IMR-90 (cell line): Measurements from ENCODE around the gene CD300LD. TPM values are rescaled to one million over a fixed set of nuclear protein-coding genes. Genes with fewer than 3 reads are reported as not detected.

Experiments used
- ATAC-seq: fragments of 200-7000 bp; cut with Tn5 transposase; 2 replicates; pipeline ENCODE4 v1.9.1; 2020; ENCODE audit warnings: low read depth, mild to moderate bottlenecking, moderate library complexity
- BruUV-seq: library from RNA; stranded (reverse); fragments of 400-500 nt; replicated peaks from 2 replicates; lab custom pipeline; 2021; lab: Mats Ljungman, UMichigan
- CTCF ChIA-PET: fragments of 300-600 bp; formaldehyde crosslinking; extraction: SDS; loops from one replicate; lab custom pipeline; 2021; ENCODE audit warnings: antibody characterized with exemption; lab: Yijun Ruan, JAX
- POLR2A ChIA-PET: fragments of 300-600 bp; sonication (Branson Sonifier 250); formaldehyde crosslinking; loops from one replicate; lab custom pipeline; 2022; ENCODE audit warnings: antibody characterized with exemption; ENCODE audit not compliant: unreplicated experiment; lab: Charles Lee
- DNase-seq: peaks from one replicate; pipeline ENCODE4 v3.0.0; 2013
- H2AFZ ChIP-seq: replicated peaks from 2 replicates; pipeline ENCODE3; 2013; ENCODE audit warnings: low read length, mild to moderate bottlenecking; ENCODE audit not compliant: poor library complexity
- H2AK5ac ChIP-seq: 2 replicates; pipeline ENCODE4 v1.6.1; 2013; ENCODE audit warnings: low read depth, low read length, inconsistent platforms
- H2AK9ac ChIP-seq: replicated peaks from 2 replicates; pipeline ENCODE3; 2013; ENCODE audit warnings: mild to moderate bottlenecking, low read depth, low read length, moderate library complexity; ENCODE audit not compliant: poor library complexity
- H2BK120ac ChIP-seq: 2 replicates; pipeline ENCODE4 v1.6.1; 2013; ENCODE audit warnings: low read depth, low read length, inconsistent platforms
- H2BK15ac ChIP-seq: 3 replicates; pipeline ENCODE4 v1.6.1; 2013; ENCODE audit warnings: low read depth, low read length, inconsistent platforms
- H2BK20ac ChIP-seq: 2 replicates; pipeline ENCODE4 v1.6.1; 2013; ENCODE audit warnings: low read depth, mild to moderate bottlenecking, inconsistent platforms, low read length, moderate library complexity
- H2BK5ac ChIP-seq: 2 replicates; pipeline ENCODE4 v1.6.1; 2013; ENCODE audit warnings: mild to moderate bottlenecking, low read depth, low read length, inconsistent platforms; ENCODE audit not compliant: poor library complexity, severe bottlenecking
- H3K14ac ChIP-seq: replicated peaks from 2 replicates; pipeline ENCODE4 v1.6.1; 2013; ENCODE audit warnings: low read depth, low read length, inconsistent platforms
- H3K18ac ChIP-seq: 2 replicates; pipeline ENCODE4 v1.6.1; 2013; ENCODE audit warnings: low read depth, low read length, control low read depth
- H3K23ac ChIP-seq: 2 replicates; pipeline ENCODE4 v1.6.1; 2013; ENCODE audit warnings: low read depth, low read length, inconsistent platforms
- H3K27ac ChIP-seq: 2 replicates; pipeline ENCODE4 v1.5.1; 2013; ENCODE audit warnings: mild to moderate bottlenecking, control low read depth, low read length; ENCODE audit not compliant: insufficient read depth
- H3K27me3 ChIP-seq: 2 replicates; pipeline ENCODE4 v1.6.1; 2013; ENCODE audit warnings: low read length; ENCODE audit not compliant: control insufficient read depth, insufficient read depth
- H3K36me3 ChIP-seq: 2 replicates; pipeline ENCODE4 v1.6.1; 2013; ENCODE audit warnings: low read length, mixed read lengths; ENCODE audit not compliant: control insufficient read depth, insufficient read depth
- H3K4ac ChIP-seq: 2 replicates; pipeline ENCODE4 v1.6.1; 2013; ENCODE audit warnings: low read depth, low read length, inconsistent platforms
- H3K4me1 ChIP-seq: 2 replicates; pipeline ENCODE4 v1.6.1; 2013; ENCODE audit warnings: low read length, mixed read lengths; ENCODE audit not compliant: control insufficient read depth, insufficient read depth
- H3K4me2 ChIP-seq: 2 replicates; pipeline ENCODE4 v1.6.1; 2013; ENCODE audit warnings: low read depth, mild to moderate bottlenecking, control low read depth, low read length, moderate library complexity
- H3K4me3 ChIP-seq: 2 replicates; pipeline ENCODE4 v1.5.1; 2013; ENCODE audit warnings: low read depth, mild to moderate bottlenecking, control low read depth, low read length, moderate library complexity; ENCODE audit not compliant: insufficient read depth
- H3K56ac ChIP-seq: 2 replicates; pipeline ENCODE4 v1.6.1; 2013; ENCODE audit warnings: low read length, inconsistent platforms; ENCODE audit not compliant: insufficient read depth; ENCODE audit errors: extremely low read depth
- H3K79me1 ChIP-seq, 2 experiments: 2 replicates each; pipeline ENCODE4 v1.6.1; 2013; ENCODE audit warnings: low read length in 2 of 2, inconsistent platforms in 1 of 2, low read depth in 1 of 2
- H3K9ac ChIP-seq: 2 replicates; pipeline ENCODE4 v1.6.1; 2013; ENCODE audit warnings: low read depth, low read length, control low read depth
- H3K9me1 ChIP-seq: 2 replicates; pipeline ENCODE4 v1.6.1; 2013; ENCODE audit warnings: low read length, inconsistent platforms; ENCODE audit not compliant: insufficient read depth
- H3K9me3 ChIP-seq: 2 replicates; pipeline ENCODE4 v1.6.1; 2013; ENCODE audit warnings: low read length; ENCODE audit not compliant: control insufficient read depth, insufficient read depth
- H4K20me1 ChIP-seq: 2 replicates; pipeline ENCODE4 v1.6.1; 2013; ENCODE audit warnings: low read length, inconsistent platforms; ENCODE audit not compliant: insufficient read depth
- H4K5ac ChIP-seq: 2 replicates; pipeline ENCODE4 v1.6.1; 2013; ENCODE audit warnings: mild to moderate bottlenecking, low read depth, low read length, control low read depth
- H4K8ac ChIP-seq, 2 experiments: 2 replicates each; pipeline ENCODE4 v1.6.1; 2013; ENCODE audit warnings: low read depth in 2 of 2, low read length in 2 of 2, control low read depth in 1 of 2, inconsistent platforms in 1 of 2
- H4K91ac ChIP-seq: 2 replicates; pipeline ENCODE4 v1.6.1; 2013; ENCODE audit warnings: low read depth, low read length, inconsistent platforms; ENCODE audit not compliant: insufficient read depth
- CEBPB ChIP-seq: IDR thresholded peaks from 2 replicates; pipeline ENCODE4 v1.6.1; 2012; ENCODE audit warnings: low read depth, low read length, improper control_type of control experiment
- FOS ChIP-seq: fragments of 150-350 bp; IDR thresholded peaks from 2 replicates; pipeline ENCODE4 v1.6.1; 2016; ENCODE audit warnings: low read depth, low read length
- POLR2A ChIP-seq: IDR thresholded peaks from 2 replicates; pipeline ENCODE4 v1.6.1; 2012; ENCODE audit warnings: mild to moderate bottlenecking, low read depth, low read length
- WGBS, 2 experiments: methylation state at CpG; one replicate each; pipeline versions ENCODE4 v1.1.5 to v1.1.7; 2013; ENCODE audit warnings: missing lambda C conversion rate in 2 of 2; ENCODE audit not compliant: insufficient read length in 1 of 2; ENCODE audit errors: extremely low coverage in 2 of 2; 5-methylcytosine and 5-hydroxymethylcytosine counted together
- dilution Hi-C: fragments of 300-500 bp; cut with HindIII; formaldehyde crosslinking; loops from one replicate; pipeline ENCODE4 v1.14.3; 2018; ENCODE audit warnings: low sequenced_read_pairs; ENCODE audit not compliant: unreplicated experiment
- in situ Hi-C: fragments of 300-500 bp; cut with MboI; formaldehyde crosslinking; loops from 3 replicates; pipeline ENCODE4 v1.14.3; 2019; ENCODE audit warnings: low sequenced_read_pairs, inconsistent platforms, mixed read lengths
- intact Hi-C: fragments of 100-400 bp; cut with micrococcal nuclease; formaldehyde crosslinking; loops from 2 replicates; pipeline ENCODE4 v1.10.0; 2022
- polyA plus RNA-seq, 3 experiments: library from polyadenylated mRNA; depleted of rRNA; stranded (reverse); fragments of >200 nt; gene quantifications; 2 replicates each; pipeline ENCODE4 v1.2.3, GENCODE V29; 2012; ENCODE audit warnings: low replicate concordance in 1 of 3
- total RNA-seq: library from RNA; depleted of rRNA; stranded (reverse); fragments of >200 nt; gene quantifications from 2 replicates; pipeline ENCODE4 v1.2.3, GENCODE V29; 2012

CD300LD gene
- total and polyA plus RNA-seq, 2 of the 4 experiments (the other 2 are of a cell fraction) = not detected

DNA sequence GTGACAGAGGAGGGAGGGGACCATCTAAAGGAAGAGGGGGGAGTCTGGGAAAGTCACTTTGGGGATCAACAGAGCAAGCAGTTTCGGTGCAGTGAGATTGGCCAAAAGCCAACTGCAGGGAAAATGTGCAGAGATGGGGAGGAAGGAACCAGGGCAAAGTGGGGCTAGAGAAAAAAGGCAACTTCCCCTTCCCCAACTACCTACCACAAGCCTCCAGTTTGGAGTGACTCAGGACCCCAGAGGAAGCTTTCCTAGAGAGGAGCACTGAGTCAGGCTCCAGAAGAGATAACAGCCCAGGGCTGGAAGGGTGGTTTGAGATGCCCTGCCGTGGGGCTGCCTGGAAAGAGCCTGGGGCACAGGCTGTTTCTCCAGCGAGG is 6.9 kb upstream of the CD300LD start:
- Histone ChIP-seq H2BK5ac (no peak overlapping the region), H3K56ac (no peak overlapping the region), H3K79me1 (no peaks in the 10 kb centered on the region), H3K9ac (no peak overlapping the region), H4K91ac (no peak overlapping the region), H2AK5ac (no peak overlapping the region), H3K4ac (no peak overlapping the region), H3K9me3 (peaks cover 3% of the 10 kb centered on the region; the same call in 1 of the 2 replicates), H3K4me3 (no peak overlapping the region), H2BK15ac (no peak overlapping the region), H3K9me1 (no peaks in the 10 kb centered on the region), H3K18ac (no peak overlapping the region), H2AK9ac (no peak overlapping the region), H3K4me2 (no peak overlapping the region), H3K14ac (no peak overlapping the region), H3K23ac (no peak overlapping the region), H2BK20ac (no peak overlapping the region), H3K4me1 (no peaks in the 10 kb centered on the region), H3K27me3 (no peaks in the 10 kb centered on the region), H4K20me1 (no peaks in the 10 kb centered on the region), H2BK120ac (no peak overlapping the region), H2AFZ (no peak overlapping the region), H4K8ac (no peak overlapping the region), H3K36me3 (no peaks in the 10 kb centered on the region), H4K5ac (no peak overlapping the region), H3K27ac (no peak overlapping the region)
- in situ Hi-C loops (no loop called here), intact Hi-C loops (no loop called here), dilution Hi-C loops (no loop called here)
- DNase-seq = no peak
- POLR2A ChIA-PET = no interaction called here
- CTCF ChIA-PET = no interaction called here
- BruUV-seq = no TSS peak
- WGBS, 2 experiments = no CpG with 5 or more reads among the region's 3 CpGs
- no peak for TF ChIP-seq POLR2A
- no peak for TF ChIP-seq FOS
- TF ChIP-seq CEBPB = no peak
- no peak for ATAC-seq
